HG02840 (cell line): Measurements from ENCODE around the gene SPATA9.

Experiments used
- ATAC-seq: cut with Tn5 transposase; IDR thresholded peaks from one replicate; pipeline ENCODE4 v1.9.1; 2021; ENCODE audit warnings: mild to moderate bottlenecking, moderate library complexity, moderate number of reproducible peaks; ENCODE audit not compliant: unreplicated experiment, low FRiP score

SPATA9 gene

DNA sequence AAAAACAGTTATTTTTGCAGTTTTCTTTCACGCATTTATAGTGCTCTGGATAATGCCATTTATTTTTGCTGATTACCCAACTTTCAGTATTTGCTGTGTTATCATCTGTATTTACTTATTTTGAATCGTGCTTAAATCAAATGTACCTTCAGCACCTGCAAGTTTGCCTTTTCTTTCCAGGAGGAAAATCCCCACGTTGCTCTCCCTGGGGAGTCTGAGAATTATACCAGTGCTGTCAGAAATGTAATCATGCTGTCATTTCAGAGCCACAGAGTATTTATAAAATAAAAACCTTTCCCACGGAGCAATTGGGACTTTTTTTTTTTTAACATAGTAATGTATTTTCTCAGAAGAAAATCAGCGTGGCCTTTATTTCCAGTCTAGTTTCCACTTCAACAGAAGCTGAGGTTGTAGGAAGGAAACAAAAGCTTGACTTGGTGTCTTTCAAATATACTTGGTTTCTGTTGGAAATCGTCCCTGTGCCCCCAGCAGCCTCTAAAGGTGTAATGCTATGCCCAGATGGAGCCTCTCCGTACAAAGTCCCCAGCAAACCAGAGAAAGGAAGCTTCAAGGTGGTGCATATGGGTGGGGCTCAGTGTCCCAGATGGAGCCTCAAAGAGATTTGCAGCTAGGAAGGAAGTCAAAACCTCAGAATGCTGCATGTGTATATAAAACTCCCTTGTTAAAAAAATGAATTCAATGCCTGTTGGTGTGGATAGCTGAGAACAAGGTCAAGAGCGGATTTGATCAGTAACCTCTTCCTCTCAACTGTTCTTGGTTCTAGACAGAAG lies 60.8 kb downstream of the SPATA9 start:
- ATAC-seq, result no peak

DNA sequence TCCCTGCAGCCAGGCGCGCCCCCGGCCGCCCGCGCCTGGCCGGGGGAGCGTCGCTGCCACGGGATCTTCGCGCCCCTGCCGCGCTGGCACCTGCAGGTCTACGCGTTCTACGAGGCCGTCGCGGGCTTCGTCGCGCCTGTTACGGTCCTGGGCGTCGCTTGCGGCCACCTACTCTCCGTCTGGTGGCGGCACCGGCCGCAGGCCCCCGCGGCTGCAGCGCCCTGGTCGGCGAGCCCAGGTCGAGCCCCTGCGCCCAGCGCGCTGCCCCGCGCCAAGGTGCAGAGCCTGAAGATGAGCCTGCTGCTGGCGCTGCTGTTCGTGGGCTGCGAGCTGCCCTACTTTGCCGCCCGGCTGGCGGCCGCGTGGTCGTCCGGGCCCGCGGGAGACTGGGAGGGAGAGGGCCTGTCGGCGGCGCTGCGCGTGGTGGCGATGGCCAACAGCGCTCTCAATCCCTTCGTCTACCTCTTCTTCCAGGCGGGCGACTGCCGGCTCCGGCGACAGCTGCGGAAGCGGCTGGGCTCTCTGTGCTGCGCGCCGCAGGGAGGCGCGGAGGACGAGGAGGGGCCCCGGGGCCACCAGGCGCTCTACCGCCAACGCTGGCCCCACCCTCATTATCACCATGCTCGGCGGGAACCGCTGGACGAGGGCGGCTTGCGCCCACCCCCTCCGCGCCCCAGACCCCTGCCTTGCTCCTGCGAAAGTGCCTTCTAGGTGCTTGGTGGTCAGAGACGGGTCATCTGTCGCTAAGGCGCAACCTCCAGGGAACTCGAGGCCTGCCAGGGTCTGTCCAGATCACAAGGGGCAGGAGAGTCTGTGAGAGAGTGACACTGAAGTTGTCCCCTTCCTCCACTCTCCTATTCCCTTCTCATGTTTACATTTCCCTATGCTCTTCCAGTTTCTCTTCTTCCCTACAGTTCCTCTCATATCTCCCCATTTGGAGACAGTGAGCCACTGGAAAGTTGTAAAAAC lies 61.6 kb downstream of the SPATA9 start:
- peak; percentile 43 for ATAC-seq

DNA sequence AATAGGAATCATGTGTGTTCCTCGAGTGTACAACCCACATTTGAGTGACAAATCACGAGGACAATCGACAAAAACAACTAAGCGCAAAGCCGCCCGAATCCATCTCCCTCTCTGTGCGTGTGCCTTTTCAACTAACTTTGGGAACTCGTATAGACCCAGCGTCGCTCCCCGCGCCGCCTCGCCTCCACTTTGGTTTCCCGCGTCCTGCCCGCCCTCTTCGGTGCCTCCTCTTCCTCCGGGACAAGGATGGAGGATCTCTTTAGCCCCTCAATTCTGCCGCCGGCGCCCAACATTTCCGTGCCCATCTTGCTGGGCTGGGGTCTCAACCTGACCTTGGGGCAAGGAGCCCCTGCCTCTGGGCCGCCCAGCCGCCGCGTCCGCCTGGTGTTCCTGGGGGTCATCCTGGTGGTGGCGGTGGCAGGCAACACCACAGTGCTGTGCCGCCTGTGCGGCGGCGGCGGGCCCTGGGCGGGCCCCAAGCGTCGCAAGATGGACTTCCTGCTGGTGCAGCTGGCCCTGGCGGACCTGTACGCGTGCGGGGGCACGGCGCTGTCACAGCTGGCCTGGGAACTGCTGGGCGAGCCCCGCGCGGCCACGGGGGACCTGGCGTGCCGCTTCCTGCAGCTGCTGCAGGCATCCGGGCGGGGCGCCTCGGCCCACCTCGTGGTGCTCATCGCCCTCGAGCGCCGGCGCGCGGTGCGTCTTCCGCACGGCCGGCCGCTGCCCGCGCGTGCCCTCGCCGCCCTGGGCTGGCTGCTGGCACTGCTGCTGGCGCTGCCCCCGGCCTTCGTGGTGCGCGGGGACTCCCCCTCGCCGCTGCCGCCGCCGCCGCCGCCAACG lies 62.5 kb downstream of the SPATA9 start, which contains the start of gene GPR150:
TSS of gene GPR150 (plus strand) at position 58 of the 840 bp plus-strand sequence. CDS start at position 247, 189 bp downstream.
- ATAC-seq, result peak; percentile 51

DNA sequence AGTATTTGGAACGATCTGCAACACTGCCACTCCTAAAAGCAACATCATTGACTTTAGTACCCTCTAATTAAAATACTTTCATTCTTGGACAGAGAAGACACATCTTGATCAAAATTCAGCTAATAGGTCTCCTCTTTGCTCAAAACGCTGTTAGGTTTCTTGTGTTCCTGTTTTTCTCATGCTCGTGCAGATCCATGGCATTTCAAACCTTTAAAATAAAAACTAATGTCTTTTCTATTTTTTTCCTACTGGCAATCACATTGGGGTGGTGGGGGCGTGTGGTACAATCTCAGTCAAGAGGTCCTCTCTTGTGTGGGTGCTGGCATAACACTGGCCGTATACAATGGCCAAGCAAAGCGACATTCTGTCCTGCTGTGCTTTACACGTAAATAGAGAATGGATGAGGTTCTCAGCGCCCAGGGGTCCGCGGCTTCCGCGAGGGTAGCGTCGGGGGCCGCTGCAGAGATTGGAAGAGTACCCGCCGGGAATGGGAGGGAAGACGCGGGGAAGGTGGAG lies 63.2 kb downstream of the SPATA9 start:
- ATAC-seq, result no peak

DNA sequence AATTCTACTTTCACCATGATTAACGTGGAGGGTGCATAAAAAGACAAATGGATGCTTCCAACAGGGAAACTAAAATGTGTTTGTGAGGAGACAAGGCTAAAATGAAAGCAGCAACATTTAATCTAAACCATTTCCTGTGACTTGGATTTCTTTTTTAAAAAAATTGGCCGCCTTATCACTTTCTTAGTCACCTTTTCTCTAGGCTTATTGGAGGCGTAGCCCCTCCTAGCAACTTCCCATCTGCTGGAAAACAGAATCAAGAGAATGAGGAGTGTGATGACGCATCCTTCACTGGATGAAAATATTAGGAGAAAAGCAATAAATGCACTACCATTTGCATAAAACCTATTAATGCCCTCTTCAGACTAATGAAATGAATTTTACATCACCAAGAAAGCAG lies 63.7 kb downstream of the SPATA9 start:
- no peak for ATAC-seq

DNA sequence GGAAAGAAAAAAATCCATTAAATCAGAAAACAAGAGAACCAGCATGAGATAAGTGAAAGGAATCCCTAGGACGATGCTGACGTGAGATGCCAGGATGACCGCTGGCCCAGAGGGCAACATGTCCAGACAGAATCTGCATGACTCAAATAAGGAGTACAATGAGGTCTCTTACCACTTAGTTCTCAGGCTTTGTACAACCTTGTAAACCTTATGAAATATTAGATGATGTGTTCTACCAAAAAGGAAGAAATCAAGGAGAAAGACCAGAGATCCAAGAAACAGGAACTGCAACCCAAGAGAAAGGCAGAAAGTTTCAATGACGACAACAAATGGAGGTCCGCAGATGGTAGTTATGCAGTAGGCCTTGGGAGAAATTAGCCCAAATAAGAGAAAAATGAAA lies 65.7 kb downstream of the SPATA9 start:
- no peak for ATAC-seq

DNA sequence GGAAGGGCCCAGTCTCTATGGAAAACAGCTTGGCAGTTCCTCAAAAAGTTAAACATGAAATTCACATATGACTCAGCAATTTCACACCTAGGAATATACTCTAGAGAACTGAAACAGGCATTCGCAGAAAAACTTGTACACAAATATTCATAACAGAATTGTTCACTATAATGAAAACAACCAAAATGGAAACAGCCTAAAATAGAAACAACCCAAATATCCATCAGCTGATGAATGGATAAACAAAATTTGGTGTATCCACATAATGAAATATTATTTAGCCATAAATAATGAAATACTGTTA lies 67.7 kb downstream of the SPATA9 start:
- no peak for ATAC-seq

DNA sequence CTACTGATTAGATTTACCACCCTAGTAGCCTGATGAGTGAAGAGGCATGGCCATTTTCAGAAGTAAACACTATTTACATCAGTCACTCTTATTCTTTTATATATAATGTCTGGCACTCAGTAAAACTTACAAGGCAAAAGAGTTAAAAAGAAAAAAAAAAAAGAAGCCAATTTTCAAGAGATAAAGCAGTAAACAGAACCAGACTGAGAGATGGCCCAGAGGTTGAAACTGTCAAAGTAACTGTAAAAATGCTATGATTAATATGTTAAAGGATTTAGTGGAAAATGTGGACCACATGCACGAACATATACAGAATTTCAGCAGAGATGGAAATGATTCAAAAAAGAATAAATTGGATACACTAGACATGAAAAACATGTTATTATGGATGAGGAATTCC lies 69.3 kb downstream of the SPATA9 start:
- ATAC-seq, result no peak

DNA sequence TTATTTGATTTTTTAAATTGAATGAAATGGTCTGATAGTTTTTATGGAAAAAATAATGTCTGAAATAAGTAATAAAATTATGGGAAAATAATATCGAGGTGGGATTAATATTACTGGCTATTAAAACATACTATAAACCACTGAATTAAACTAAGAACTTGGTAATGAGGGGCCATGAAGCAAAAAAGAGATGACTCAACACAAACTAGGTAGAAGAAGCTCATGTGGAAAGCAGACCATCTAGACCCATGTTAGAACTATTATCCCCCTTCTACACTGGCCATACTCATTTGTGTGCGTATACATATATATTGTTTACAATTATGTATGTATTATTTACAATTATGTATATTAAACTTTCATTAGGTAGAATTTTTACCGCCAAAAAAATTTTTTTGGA lies 71.4 kb downstream of the SPATA9 start:
- ATAC-seq, result no peak

DNA sequence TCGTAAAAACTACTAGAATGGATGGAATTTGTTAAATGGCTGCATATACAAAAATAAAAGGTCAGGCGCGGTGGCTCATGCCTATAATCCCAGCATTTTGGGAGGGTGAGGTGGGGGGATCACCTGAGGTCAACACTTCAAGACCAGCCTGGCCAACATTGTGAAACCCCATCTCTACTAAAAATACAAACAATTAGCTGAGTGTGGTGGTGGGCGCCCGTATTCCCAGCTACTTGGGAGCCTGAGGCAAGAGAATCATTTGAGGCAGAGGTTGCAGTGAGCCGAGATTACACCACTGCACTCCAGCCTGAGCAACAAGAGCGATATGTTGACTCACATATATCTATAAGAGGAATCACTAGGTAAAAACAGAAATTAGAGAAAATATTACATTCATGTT lies 72.2 kb downstream of the SPATA9 start:
- ATAC-seq, result no peak

DNA sequence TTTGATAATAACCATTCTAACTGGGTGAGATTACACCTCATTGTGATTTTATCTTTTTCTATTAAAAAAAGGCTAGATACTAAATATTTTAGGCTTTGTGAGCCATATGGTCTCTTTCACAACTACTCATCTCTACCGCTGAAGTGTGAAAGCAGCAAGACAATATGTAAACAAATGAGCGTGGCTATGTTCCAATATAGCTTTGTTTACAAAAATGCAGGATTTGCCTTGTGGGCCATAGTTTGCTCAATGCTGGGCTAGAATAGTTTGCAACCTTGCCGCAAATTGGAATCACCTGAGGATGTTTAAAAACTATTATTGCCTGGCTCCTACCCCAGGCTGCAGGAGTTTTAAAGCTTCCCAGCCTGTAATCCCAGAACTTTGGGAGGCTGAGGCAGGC lies 73.1 kb downstream of the SPATA9 start:
- ATAC-seq, result no peak
